MM.1S (cell line): ENCODE results near the gene XRCC3.

Experiments
- CTCF ChIP-seq: fragments of 300-600 bp; sonication (generic); IDR thresholded peaks from 2 replicates; pipeline ENCODE4 v1.5.1; 2016; ENCODE audit warnings: antibody characterized with exemption, low read length, mixed read lengths
- EZH2phosphoT487 ChIP-seq: fragments of 300-600 bp; sonication (generic); IDR thresholded peaks from 2 replicates; pipeline ENCODE4 v1.6.1; 2018; ENCODE audit warnings: antibody characterized with exemption, low read length

- TF ChIP-seq CTCF (no peak), EZH2phosphoT487 (no peak)
These were observed 6.5 kb downstream of the XRCC3 start for GRCh38 chr14:103708750-103709187.
